ENCODE measurements around the gene PTGFRN.
"Not testable (repeated sequence)": the region's sequence is repeated elsewhere in the genome, so short reads cannot be mapped to it uniquely, and the experiment has no call there.

PTGFRN gene

GRCh38 chr1:116909512-116910378 lies at the start of gene PTGFRN:
Gene PTGFRN (plus strand): TSS chr1:116909916. CDS start chr1:116910204, 288 bp downstream.
- no peak for DNase-seq

GRCh38 chr1:116860167-116860566 lies 49.5 kb upstream of the PTGFRN start:
- DNase-seq = not testable (repeated sequence)

GRCh38 chr1:116861137-116861536 lies 48.6 kb upstream of the PTGFRN start:
- DNase-seq = no peak

- DNase-seq = not testable (repeated sequence)
These were observed 46.7 kb upstream of the PTGFRN start for GRCh38 chr1:116863031-116863430.

GRCh38 chr1:116866478-116866877 lies 43.2 kb upstream of the PTGFRN start:
- DNase-seq = not testable (repeated sequence)

- DNase-seq = no peak
These were observed 41.3 kb upstream of the PTGFRN start for GRCh38 chr1:116868385-116868784.

- DNase-seq = no peak
These were observed 40.1 kb upstream of the PTGFRN start for GRCh38 chr1:116869611-116870010.

GRCh38 chr1:116870300-116870699 lies 39.4 kb upstream of the PTGFRN start:
- DNase-seq = no peak

- DNase-seq = no peak
These were observed 38.0 kb upstream of the PTGFRN start for GRCh38 chr1:116871779-116872146.

GRCh38 chr1:116873680-116874271 lies 35.9 kb upstream of the PTGFRN start:
- DNase-seq = no peak

GRCh38 chr1:116874733-116875249 lies 34.9 kb upstream of the PTGFRN start:
- no peak for DNase-seq

- DNase-seq = no peak
These were observed 34.3 kb upstream of the PTGFRN start for GRCh38 chr1:116875391-116875790.

- not testable (repeated sequence) for DNase-seq
These were observed 33.8 kb upstream of the PTGFRN start for GRCh38 chr1:116875946-116876345.

GRCh38 chr1:116877141-116877818 lies 32.4 kb upstream of the PTGFRN start:
- DNase-seq = no peak

GRCh38 chr1:116878804-116879477 lies 30.8 kb upstream of the PTGFRN start:
- DNase-seq = peak; percentile 24 to 28

- no peak for DNase-seq
These were observed 30.1 kb upstream of the PTGFRN start for GRCh38 chr1:116879478-116880133.

- no peak for DNase-seq
These were observed 28.8 kb upstream of the PTGFRN start for GRCh38 chr1:116880917-116881316.

- DNase-seq = no peak
These were observed 27.7 kb upstream of the PTGFRN start for GRCh38 chr1:116881879-116882520.

- DNase-seq = no peak
These were observed 26.9 kb upstream of the PTGFRN start for GRCh38 chr1:116882866-116883265.

GRCh38 chr1:116886291-116886878 lies 23.3 kb upstream of the PTGFRN start:
- no peak for DNase-seq

GRCh38 chr1:116887212-116887611 lies 22.5 kb upstream of the PTGFRN start:
- DNase-seq = no peak

Measured in NCI-H187 (cell line).